ENCODE data around the gene ICA1L.

The ICA1L gene

DNA sequence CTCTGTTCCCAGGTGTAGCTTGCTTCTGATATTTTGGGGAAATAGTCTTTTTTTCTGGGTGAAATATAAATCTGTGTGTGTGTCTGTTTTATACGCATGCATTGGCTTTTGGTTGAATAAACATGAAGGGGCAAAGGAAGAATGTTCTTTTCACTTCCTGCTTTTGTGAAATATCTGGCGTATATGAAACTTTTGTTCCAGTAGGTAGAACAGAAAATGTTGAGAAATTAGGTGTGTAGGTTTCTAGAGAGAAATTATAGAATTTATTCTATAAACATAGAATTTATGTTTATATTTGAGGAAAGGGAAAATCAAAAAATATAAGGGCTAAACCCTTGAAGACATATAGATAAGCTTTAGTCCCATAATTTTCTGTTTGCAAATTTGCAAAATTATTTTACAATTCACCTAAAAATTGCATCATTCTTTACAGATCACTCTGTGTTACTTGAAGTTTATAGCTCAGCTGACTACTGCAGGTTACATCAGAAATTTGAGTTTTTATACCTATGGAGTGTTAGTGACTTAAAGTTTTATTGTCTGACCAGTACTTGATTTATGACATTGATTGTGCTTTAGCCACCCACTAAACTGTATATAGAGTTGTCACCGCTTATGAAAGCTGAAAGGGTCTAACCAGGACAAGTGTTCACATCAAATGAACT is 120.7 kb downstream of the ICA1L start:
- Mint-ChIP-seq H3K27me3 (ENCODE audit: low read depth) (no peaks in the 10 kb centered on the region), H3K36me3 (ENCODE audit: low read depth) (peaks cover 69% of the 10 kb centered on the region), H3K27ac (no peak overlapping the region), H3K4me1 (no peaks in the 10 kb centered on the region), H3K4me3 (no peak overlapping the region), H3K9me3 (peaks cover 25% of the 10 kb centered on the region)
- TF ChIP-seq, protein P1, sequence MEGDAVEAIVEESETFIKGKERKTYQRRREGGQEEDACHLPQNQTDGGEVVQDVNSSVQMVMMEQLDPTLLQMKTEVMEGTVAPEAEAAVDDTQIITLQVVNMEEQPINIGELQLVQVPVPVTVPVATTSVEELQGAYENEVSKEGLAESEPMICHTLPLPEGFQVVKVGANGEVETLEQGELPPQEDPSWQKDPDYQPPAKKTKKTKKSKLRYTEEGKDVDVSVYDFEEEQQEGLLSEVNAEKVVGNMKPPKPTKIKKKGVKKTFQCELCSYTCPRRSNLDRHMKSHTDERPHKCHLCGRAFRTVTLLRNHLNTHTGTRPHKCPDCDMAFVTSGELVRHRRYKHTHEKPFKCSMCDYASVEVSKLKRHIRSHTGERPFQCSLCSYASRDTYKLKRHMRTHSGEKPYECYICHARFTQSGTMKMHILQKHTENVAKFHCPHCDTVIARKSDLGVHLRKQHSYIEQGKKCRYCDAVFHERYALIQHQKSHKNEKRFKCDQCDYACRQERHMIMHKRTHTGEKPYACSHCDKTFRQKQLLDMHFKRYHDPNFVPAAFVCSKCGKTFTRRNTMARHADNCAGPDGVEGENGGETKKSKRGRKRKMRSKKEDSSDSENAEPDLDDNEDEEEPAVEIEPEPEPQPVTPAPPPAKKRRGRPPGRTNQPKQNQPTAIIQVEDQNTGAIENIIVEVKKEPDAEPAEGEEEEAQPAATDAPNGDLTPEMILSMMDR (IDR thresholded peaks at IDR 0.05; ENCODE audit: unreplicated experiment in 3 of 3): no peak

DNA sequence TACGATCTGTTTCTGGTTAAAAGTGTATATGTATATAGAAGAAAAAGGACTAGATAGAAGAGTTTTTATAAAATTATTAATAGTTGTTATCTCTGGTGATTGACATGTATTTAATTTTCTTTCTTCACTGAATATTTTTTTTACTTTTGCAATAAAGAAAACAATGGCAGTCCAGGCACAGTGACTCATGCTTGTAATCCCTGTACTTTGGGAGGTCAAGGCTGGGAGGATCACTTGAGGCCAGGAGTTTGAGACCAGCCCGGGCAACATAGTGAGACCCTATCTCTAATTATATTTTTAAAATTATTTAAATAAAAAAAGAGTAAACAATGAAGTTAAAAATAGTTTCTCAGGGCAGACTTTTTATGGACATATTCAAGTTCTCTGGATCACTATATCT is 122.1 kb downstream of the ICA1L start:
- no peaks in the 10 kb centered on the region for H3K4me1 Mint-ChIP-seq
- H3K4me3 Mint-ChIP-seq: no peak overlapping the region
- H3K36me3 Mint-ChIP-seq (ENCODE audit: low read depth): peaks cover 72% of the 10 kb centered on the region
- TF ChIP-seq, protein P1 (IDR thresholded peaks at IDR 0.05; ENCODE audit: unreplicated experiment in 3 of 3): no peak
- peaks cover 33% of the 10 kb centered on the region for H3K9me3 Mint-ChIP-seq
- no peak overlapping the region for H3K27ac Mint-ChIP-seq
- no peaks in the 10 kb centered on the region for H3K27me3 Mint-ChIP-seq (ENCODE audit: low read depth)

DNA sequence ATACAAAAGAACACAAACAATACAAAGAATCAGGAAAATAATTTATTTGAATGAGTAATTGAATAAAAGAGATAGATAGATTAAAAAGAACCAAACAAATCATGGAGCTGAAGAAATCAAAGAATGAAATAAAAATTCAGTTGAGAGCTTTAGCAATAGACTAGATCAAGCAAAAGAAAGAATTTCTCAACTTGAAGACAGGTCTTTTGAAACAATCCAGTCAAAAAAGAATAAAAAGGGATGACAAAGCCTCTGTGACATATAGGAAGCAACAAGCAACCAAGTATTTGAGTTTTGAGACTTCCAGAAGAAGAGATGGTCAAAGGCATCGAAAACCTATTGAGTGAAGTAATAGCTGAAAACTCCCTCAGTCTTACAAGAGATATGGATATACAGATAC is 128.0 kb downstream of the ICA1L start:
- TF ChIP-seq, protein P1 (IDR thresholded peaks at IDR 0.05; ENCODE audit: unreplicated experiment in 3 of 3): no peak
- no peaks in the 10 kb centered on the region for H3K4me1 Mint-ChIP-seq
- peaks cover 48% of the 10 kb centered on the region for H3K9me3 Mint-ChIP-seq
- H3K36me3 Mint-ChIP-seq (ENCODE audit: low read depth): peaks cover 72% of the 10 kb centered on the region
- H3K27me3 Mint-ChIP-seq (ENCODE audit: low read depth): no peaks in the 10 kb centered on the region
- no peak overlapping the region for H3K4me3 Mint-ChIP-seq
- H3K27ac Mint-ChIP-seq: no peak overlapping the region

DNA sequence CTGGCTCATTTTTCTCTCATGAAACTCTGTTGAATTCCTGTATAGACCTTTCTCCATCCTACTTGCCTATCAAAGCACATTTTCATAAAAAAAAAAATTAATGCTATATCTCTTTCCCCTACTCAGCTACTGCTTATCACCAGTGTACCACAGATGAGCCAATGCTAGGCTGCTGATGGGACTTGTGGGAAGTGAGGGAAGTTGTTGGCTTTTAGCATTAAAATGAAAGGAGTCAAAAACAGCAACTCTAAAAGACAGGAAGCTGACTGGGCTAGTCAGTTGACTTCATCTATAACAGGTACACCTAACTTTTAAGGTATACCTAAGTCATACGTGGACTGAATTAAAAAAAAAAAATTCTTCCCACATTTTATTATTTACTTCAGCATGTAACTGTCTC is 134.7 kb downstream of the ICA1L start:
- TF ChIP-seq, protein P1 (IDR thresholded peaks at IDR 0.05; ENCODE audit: unreplicated experiment in 3 of 3): no peak
- Mint-ChIP-seq H3K27ac (no peak overlapping the region), H3K36me3 (ENCODE audit: low read depth) (peaks cover 62% of the 10 kb centered on the region), H3K4me1 (no peaks in the 10 kb centered on the region), H3K27me3 (ENCODE audit: low read depth) (no peaks in the 10 kb centered on the region), H3K9me3 (peaks cover 16% of the 10 kb centered on the region), H3K4me3 (no peak overlapping the region)

DNA sequence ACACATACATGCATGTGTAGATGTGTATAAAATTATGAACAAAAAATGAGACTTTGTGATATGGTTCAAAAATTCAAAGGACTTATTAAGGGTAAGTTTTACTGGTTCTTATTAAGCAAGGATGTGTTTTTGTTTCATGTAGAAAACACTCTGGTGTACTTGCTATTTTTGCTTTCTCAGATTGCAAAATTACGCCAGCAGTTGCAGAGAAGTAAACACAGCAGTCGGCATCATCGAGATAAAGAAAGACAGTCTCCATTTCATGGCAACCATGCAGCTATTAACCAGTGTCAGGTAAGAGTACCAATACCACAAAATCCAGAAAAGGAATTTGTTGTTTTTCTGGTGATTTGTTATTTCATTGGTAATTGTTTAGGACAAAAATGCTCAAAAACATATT is 145.5 kb downstream of the ICA1L start:
- Mint-ChIP-seq H3K9me3 (peaks cover 6% of the 10 kb centered on the region), H3K4me3 (no peak overlapping the region), H3K36me3 (ENCODE audit: low read depth) (peaks cover 38% of the 10 kb centered on the region), H3K27me3 (ENCODE audit: low read depth) (no peaks in the 10 kb centered on the region), H3K27ac (no peak overlapping the region), H3K4me1 (no peaks in the 10 kb centered on the region)
- TF ChIP-seq, protein P1 (IDR thresholded peaks at IDR 0.05; ENCODE audit: unreplicated experiment in 3 of 3): no peak

DNA sequence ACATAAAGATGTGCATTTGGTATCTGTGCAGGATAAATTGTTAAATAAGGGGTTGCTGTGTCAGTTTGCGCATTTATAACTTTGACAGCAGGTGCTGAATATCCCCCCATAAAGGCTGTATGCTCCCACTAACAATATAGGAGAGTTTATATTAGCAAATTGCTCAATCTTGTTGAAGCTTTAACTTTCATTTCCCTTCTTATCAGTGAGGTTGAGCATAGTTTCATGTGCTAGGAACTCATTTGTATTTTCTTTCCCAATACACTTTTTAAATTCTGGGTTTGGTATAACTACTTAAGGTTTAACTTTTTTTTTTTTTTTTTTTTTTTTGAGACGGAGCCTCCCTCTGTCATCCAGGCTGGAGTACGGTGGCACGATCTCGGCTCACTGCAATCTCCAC is 147.8 kb downstream of the ICA1L start:
- peaks cover under 1% of the 10 kb centered on the region for H3K9me3 Mint-ChIP-seq
- H3K27me3 Mint-ChIP-seq (ENCODE audit: low read depth): no peaks in the 10 kb centered on the region
- no peaks in the 10 kb centered on the region for H3K4me1 Mint-ChIP-seq
- TF ChIP-seq, protein P1 (IDR thresholded peaks at IDR 0.05; ENCODE audit: unreplicated experiment in 3 of 3): no peak
- peaks cover 22% of the 10 kb centered on the region for H3K36me3 Mint-ChIP-seq (ENCODE audit: low read depth)
- H3K4me3 Mint-ChIP-seq: no peak overlapping the region
- no peak overlapping the region for H3K27ac Mint-ChIP-seq

Data from nephron (organoid).